PFSK-1 (cell line): ENCODE measurements around the gene FAM228B.

Source experiments
- FOXP2 ChIP-seq: optimal IDR thresholded peaks from 2 replicates; pipeline ENCODE3; 2011; ENCODE audit warnings: borderline replicate concordance, control low read depth, inconsistent platforms; ENCODE audit not compliant: insufficient read depth; ENCODE audit errors: extremely low read length, extremely low read depth
- POLR2AphosphoS5 ChIP-seq: IDR thresholded peaks from 2 replicates; pipeline ENCODE4 v1.6.1; 2012; ENCODE audit warnings: low read depth, mild to moderate bottlenecking, control low read depth, low read length, moderate library complexity
- REST ChIP-seq, 2 experiments: IDR thresholded peaks; 2 replicates each; pipeline versions ENCODE4 v1.6.1 to v1.8.0; 2011 to 2012; ENCODE audit warnings: low read depth in 2 of 2, low read length in 2 of 2, control low read depth in 1 of 2, inconsistent platforms in 1 of 2, mild to moderate bottlenecking in 1 of 2, moderate library complexity in 1 of 2; ENCODE audit not compliant: insufficient read depth in 1 of 2
- SIN3A ChIP-seq: IDR thresholded peaks from 2 replicates; pipeline ENCODE4 v1.6.1; 2012; ENCODE audit warnings: mild to moderate bottlenecking, low read length, moderate library complexity, borderline replicate concordance; ENCODE audit not compliant: insufficient read depth
- TAF1 ChIP-seq: IDR thresholded peaks from 2 replicates; pipeline ENCODE4 v1.6.1; 2012; ENCODE audit warnings: low read length, control low read depth, borderline replicate concordance; ENCODE audit not compliant: insufficient read depth

Gene FAM228B

DNA sequence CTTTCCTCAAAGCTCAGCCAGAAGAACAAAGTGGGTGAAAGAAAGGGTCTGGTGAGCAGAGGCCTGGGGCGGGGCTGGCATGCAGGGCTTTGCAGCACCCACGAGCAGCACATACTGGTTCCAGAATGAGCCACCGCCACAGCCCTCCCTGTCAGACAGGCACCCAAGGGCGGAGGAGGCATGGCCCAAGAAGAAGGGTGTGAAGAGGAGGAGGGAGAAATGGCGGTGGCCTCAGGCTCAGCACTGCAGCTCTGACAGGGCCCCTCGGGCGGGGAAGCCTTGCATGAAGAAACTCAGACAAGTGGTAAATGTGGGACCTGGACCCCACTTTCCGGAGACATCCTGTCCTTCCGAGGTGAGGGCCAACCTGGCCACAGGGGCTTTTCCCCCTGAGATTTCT lies 67.2 kb downstream of the FAM228B start:
- TF ChIP-seq TAF1 (no peak), SIN3A (no peak), FOXP2 (no peak), POLR2AphosphoS5 (no peak), REST (IDR thresholded peaks at IDR 0.05; ENCODE audit: insufficient read depth in 1 of 2, low read depth in 2 of 2, low read length in 2 of 2) (no peak)

DNA sequence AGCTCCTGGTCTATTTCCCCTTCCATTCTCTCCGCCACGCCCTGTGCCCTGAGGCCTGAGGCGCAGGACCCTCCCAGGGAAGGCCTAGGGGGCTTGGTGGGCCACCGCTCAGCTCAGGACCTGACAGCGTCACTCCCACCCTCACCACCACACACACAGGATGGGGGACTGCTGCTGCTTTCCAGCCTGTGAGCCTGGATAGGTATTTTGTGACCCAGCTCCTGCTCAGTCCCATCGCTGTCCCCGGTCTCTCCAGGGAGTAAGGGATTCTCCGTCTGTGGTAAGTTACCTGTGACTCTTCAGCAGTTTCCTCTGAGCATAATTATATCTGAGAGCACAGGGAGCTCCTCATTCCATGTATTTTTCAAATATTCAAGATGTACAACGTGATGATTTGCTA lies 67.9 kb downstream of the FAM228B start:
- TF ChIP-seq SIN3A = no peak
- no peak for TF ChIP-seq POLR2AphosphoS5
- no peak for TF ChIP-seq TAF1
- no peak for TF ChIP-seq REST (IDR thresholded peaks at IDR 0.05; ENCODE audit: insufficient read depth in 1 of 2, low read depth in 2 of 2, low read length in 2 of 2)
- TF ChIP-seq FOXP2 = no peak

GRCh38 chr2:24191848-24192247 lies 68.6 kb downstream of the FAM228B start:
- no peak for TF ChIP-seq TAF1
- TF ChIP-seq FOXP2 = no peak
- TF ChIP-seq REST (IDR thresholded peaks at IDR 0.05; ENCODE audit: insufficient read depth in 1 of 2, low read depth in 2 of 2, low read length in 2 of 2) = no peak
- no peak for TF ChIP-seq POLR2AphosphoS5
- TF ChIP-seq SIN3A = no peak

DNA sequence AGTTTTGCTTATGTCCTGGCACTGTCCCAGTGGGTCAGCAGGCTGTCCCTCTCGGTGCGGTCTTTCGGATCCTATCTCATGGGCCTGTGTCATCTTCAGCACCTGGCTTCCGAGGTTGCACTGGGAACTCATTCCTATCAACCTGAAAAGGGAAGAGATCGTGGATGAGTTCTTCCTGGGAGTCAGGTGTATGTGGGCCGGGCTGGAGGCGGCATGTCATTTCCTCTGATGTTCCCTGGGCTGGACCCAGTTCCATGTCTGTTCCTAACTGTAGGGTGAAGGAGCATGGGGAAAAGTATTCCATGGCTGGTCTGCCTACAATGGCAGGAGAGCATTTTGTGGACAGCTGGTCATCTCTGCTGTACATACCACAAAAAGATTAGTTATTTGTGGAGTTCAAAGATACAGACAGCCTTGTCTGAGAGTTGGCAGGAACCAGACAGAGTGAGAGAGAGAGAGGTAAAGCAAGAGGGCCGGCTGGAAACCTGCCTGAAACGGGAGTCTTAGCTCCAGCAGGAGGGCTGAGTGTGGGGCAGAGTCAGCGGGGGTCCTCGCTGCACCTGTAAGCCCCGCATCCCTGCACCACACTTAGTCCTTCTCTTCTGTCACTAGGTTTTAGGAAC lies 76.8 kb downstream of the FAM228B start:
- TF ChIP-seq FOXP2 (no peak), POLR2AphosphoS5 (no peak), REST (IDR thresholded peaks at IDR 0.05; ENCODE audit: insufficient read depth in 1 of 2, low read depth in 2 of 2, low read length in 2 of 2) (no peak), TAF1 (no peak)

- no peak for TF ChIP-seq SIN3A
- no peak for TF ChIP-seq FOXP2
- no peak for TF ChIP-seq POLR2AphosphoS5
- no peak for TF ChIP-seq REST (IDR thresholded peaks at IDR 0.05; ENCODE audit: insufficient read depth in 1 of 2, low read depth in 2 of 2, low read length in 2 of 2)
- TF ChIP-seq TAF1 = no peak
These were observed 77.5 kb downstream of the FAM228B start for GRCh38 chr2:24200799-24201198.
